Keratinocyte (primary cell): Measurements from ENCODE around the gene ZBED4.

Experiments
- EZH2 ChIP-seq: IDR thresholded peaks from one replicate; pipeline ENCODE4 v1.6.1; 2012; ENCODE audit warnings: inconsistent platforms, mild to moderate bottlenecking, low read length, moderate library complexity
- TF ChIP-seq, protein P1 (sequence below), 3 experiments: IDR thresholded peaks in 1 of 3; conservative IDR thresholded peaks in 1 of 3; optimal IDR thresholded peaks in 1 of 3; 2 replicates in 2 of 3; 3 replicates in 1 of 3; pipeline versions ENCODE3 to v1.5.1; 2011; ENCODE audit warnings: low read length in 3 of 3, mild to moderate bottlenecking in 3 of 3, moderate library complexity in 2 of 3, control low read depth in 1 of 3, inconsistent platforms in 1 of 3; ENCODE audit not compliant: insufficient read depth in 2 of 3; ENCODE audit errors: extremely low read depth in 1 of 3

DNA sequence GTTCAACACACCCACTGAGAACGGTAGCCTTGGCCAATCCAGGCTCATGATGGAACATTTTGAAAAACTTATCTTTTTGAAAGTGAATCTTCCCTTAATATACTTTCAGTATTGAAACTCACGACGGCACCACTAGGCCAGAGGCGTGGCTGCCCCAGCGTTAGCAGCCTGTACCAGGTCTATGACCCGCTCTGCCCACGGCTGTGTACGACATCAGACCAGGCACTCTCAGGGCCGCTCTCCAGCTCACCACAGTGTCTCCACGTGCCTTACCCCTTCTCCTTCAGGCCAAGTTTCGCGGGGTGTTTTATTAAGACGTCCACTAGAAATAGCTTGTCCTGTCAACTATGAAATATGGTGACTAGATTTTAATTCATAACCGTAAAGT lies 33.4 kb downstream of the ZBED4 start:
- TF ChIP-seq, protein P1, sequence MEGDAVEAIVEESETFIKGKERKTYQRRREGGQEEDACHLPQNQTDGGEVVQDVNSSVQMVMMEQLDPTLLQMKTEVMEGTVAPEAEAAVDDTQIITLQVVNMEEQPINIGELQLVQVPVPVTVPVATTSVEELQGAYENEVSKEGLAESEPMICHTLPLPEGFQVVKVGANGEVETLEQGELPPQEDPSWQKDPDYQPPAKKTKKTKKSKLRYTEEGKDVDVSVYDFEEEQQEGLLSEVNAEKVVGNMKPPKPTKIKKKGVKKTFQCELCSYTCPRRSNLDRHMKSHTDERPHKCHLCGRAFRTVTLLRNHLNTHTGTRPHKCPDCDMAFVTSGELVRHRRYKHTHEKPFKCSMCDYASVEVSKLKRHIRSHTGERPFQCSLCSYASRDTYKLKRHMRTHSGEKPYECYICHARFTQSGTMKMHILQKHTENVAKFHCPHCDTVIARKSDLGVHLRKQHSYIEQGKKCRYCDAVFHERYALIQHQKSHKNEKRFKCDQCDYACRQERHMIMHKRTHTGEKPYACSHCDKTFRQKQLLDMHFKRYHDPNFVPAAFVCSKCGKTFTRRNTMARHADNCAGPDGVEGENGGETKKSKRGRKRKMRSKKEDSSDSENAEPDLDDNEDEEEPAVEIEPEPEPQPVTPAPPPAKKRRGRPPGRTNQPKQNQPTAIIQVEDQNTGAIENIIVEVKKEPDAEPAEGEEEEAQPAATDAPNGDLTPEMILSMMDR (optimal IDR thresholded peaks at IDR 0.05 in 1 of 3, IDR thresholded peaks at IDR 0.05 in 1 of 3, conservative IDR thresholded peaks at IDR 0.05 in 1 of 3; ENCODE audit: extremely low read depth in 1 of 3, insufficient read depth in 2 of 3, low read length in 3 of 3) = no peak
- no peak for TF ChIP-seq EZH2
